SK-N-SH treated with all-trans-retinoic acid at 6 μM for 48 hours (cell line): Measurements from ENCODE around the gene IL20RA.
A peak's percentile ranks its signal among the peaks of the same experiment; 100 is the strongest.

Source experiments
- ARNTL ChIP-seq: fragments of 450-650 bp; formaldehyde crosslinking; IDR thresholded peaks from 2 replicates; pipeline ENCODE4 v1.5.0; 2020; ENCODE audit warnings: low read depth, mild to moderate bottlenecking, moderate library complexity, borderline replicate concordance
- ESRRG ChIP-seq: fragments of 250-450 bp; sonication (Bioruptor Pico); IDR thresholded peaks from 2 replicates; pipeline ENCODE4 v1.6.1; 2021; ENCODE audit warnings: mild to moderate bottlenecking
- GLIS3 ChIP-seq: fragments of 250-450 bp; sonication (Bioruptor Pico); IDR thresholded peaks from 2 replicates; pipeline ENCODE4 v1.5.0; 2020; ENCODE audit warnings: mild to moderate bottlenecking, moderate library complexity
- PPARA ChIP-seq: fragments of 250-450 bp; sonication (Bioruptor Pico); IDR thresholded peaks from 2 replicates; pipeline ENCODE4 v1.5.0; 2020; ENCODE audit warnings: mild to moderate bottlenecking, borderline replicate concordance
- RARB ChIP-seq: fragments of 250-450 bp; sonication (Bioruptor Pico); IDR thresholded peaks from 2 replicates; pipeline ENCODE4 v1.8.0; 2021; ENCODE audit warnings: mild to moderate bottlenecking, moderate library complexity
- TOX ChIP-seq: fragments of 250-450 bp; sonication (Bioruptor Pico); IDR thresholded peaks from 2 replicates; pipeline ENCODE4 v1.8.0; 2021; ENCODE audit warnings: mild to moderate bottlenecking, moderate library complexity, borderline replicate concordance
- ZC3H10 ChIP-seq: fragments of 250-450 bp; sonication (Bioruptor Pico); IDR thresholded peaks from 2 replicates; pipeline ENCODE4 v1.5.1; 2021; ENCODE audit warnings: mild to moderate bottlenecking, moderate library complexity
- ZFP3 ChIP-seq: fragments of 250-450 bp; sonication (Bioruptor Pico); IDR thresholded peaks from 2 replicates; pipeline ENCODE4 v1.5.0; 2020; ENCODE audit warnings: mild to moderate bottlenecking, moderate library complexity
- ZFP30 ChIP-seq: fragments of 450-650 bp; formaldehyde crosslinking; IDR thresholded peaks from 2 replicates; pipeline ENCODE4 v1.5.0; 2022; ENCODE audit warnings: mild to moderate bottlenecking, moderate library complexity
- ZNF70 ChIP-seq: fragments of 450-650 bp; formaldehyde crosslinking; IDR thresholded peaks from 2 replicates; pipeline ENCODE4 v1.5.0; 2020; ENCODE audit warnings: mild to moderate bottlenecking, moderate library complexity
- ZNF8 ChIP-seq: fragments of 450-650 bp; formaldehyde crosslinking; IDR thresholded peaks from 2 replicates; pipeline ENCODE4 v1.5.0; 2020; ENCODE audit warnings: mild to moderate bottlenecking, moderate library complexity
- TF ChIP-seq, protein P1 (sequence below): fragments of 250-450 bp; sonication (Bioruptor Pico); IDR thresholded peaks from 2 replicates; pipeline ENCODE4 v1.8.0; 2020; ENCODE audit warnings: mild to moderate bottlenecking, moderate library complexity, borderline replicate concordance
- TF ChIP-seq, protein P2 (sequence below): fragments of 250-450 bp; sonication (Bioruptor Pico); IDR thresholded peaks from 2 replicates; pipeline ENCODE4 v1.5.1; 2020; ENCODE audit warnings: low read depth, mild to moderate bottlenecking, moderate library complexity

DNA sequence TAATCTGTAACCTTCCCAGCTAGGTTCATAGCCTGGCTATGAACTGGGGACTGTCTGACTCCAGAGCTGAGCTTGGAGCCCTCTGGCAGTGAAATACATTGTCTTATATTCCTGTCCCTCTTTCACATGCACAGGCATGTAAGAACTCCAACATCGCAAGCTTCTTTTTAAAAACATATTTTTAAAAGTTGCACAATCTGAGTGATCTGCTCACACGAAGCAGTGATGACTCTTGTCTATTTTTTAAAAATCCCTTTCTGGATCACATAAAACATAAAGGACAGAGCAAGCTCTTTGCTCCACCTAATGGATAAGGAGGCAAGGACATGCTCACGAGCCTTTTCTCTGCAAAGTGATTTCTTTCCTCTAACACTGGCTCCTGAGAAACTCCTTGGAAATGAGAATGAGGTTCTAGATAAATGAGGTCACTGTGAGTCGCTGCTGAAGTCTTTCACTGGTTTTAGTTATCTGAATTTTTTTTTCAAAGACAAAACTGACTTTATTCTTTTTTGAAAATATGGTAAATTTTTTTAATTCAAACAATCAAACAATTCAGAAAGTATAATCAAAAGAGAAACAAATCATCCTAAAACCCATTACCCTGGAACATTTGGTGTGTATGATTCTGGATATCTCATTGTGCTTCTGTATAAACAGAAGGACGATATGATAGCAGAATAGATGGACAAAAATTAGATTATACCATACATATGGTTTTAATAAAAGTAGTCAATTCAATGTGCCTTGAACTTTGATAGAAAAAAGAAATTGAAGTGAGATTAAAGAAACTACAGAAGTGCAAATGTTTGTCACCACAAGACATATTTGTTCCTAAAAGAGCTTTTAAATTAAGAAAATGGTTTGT lies 30.8 kb downstream of the IL20RA start:
- TF ChIP-seq, protein P1, sequence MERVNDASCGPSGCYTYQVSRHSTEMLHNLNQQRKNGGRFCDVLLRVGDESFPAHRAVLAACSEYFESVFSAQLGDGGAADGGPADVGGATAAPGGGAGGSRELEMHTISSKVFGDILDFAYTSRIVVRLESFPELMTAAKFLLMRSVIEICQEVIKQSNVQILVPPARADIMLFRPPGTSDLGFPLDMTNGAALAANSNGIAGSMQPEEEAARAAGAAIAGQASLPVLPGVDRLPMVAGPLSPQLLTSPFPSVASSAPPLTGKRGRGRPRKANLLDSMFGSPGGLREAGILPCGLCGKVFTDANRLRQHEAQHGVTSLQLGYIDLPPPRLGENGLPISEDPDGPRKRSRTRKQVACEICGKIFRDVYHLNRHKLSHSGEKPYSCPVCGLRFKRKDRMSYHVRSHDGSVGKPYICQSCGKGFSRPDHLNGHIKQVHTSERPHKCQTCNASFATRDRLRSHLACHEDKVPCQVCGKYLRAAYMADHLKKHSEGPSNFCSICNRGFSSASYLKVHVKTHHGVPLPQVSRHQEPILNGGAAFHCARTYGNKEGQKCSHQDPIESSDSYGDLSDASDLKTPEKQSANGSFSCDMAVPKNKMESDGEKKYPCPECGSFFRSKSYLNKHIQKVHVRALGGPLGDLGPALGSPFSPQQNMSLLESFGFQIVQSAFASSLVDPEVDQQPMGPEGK (CRISPR knock-in tag) = no peak
- TF ChIP-seq ZFP3 (CRISPR knock-in tag) (no peak), ZNF8 (no peak), ESRRG (CRISPR knock-in tag) (peak; percentile 65; the same call in 1 of the 2 replicates), ZC3H10 (CRISPR knock-in tag) (no peak), GLIS3 (CRISPR knock-in tag) (no peak), ZNF70 (CRISPR knock-in tag) (no peak), RARB (CRISPR knock-in tag) (no peak), TOX (CRISPR knock-in tag) (no peak), ARNTL (CRISPR knock-in tag) (no peak), ZFP30 (CRISPR knock-in tag) (no peak), PPARA (CRISPR knock-in tag) (no peak)
- TF ChIP-seq, protein P2, sequence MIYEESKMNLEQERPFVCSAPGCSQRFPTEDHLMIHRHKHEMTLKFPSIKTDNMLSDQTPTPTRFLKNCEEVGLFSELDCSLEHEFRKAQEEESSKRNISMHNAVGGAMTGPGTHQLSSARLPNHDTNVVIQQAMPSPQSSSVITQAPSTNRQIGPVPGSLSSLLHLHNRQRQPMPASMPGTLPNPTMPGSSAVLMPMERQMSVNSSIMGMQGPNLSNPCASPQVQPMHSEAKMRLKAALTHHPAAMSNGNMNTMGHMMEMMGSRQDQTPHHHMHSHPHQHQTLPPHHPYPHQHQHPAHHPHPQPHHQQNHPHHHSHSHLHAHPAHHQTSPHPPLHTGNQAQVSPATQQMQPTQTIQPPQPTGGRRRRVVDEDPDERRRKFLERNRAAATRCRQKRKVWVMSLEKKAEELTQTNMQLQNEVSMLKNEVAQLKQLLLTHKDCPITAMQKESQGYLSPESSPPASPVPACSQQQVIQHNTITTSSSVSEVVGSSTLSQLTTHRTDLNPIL (CRISPR knock-in tag) = peak; percentile 76; the same call in 1 of the 2 replicates
